ENCODE data around the gene CTNNA3.

Gene CTNNA3

DNA sequence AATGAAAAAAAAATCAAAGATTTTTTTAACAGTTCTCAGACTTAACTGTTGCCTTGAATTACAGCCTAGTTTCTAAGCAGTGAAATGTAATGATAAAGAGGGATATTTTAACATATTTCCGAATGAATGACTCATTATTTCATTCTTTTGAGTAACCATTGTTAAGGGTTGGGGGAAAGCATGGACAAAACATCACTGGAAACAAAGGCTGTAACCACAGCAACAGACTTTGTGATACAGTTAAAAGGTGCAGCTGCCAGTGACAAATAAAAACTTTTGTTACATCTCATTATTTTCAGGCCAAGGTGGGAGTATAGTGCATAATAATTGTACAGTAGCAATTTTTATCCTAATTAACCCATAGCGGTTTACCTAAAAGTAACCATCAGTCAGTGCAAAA is 597.5 kb downstream of the CTNNA3 start:
- no peak for DNase-seq

- DNase-seq = no peak
These were observed 600.5 kb downstream of the CTNNA3 start for GRCh38 chr10:67095531-67095930.

DNA sequence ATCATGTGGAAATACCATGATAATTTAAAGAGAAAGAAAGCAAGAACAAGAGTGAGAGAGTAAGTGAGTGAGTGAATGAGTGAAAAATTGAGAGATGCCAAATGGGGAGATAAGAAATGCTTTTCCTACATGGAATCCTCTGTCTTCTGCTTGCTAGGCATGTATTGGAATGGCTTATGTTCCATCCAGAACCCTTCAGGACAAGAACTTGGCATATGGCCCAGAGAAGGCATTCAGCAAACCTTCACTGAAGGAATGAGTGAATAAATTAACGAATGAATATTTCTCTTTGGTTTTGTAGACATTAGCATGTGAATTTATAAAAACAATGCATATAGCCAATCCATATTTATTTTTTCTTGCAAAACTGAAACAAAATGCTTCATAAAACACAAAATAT is 608.0 kb downstream of the CTNNA3 start:
- DNase-seq = no peak

GRCh38 chr10:67087135-67087425 is 608.9 kb downstream of the CTNNA3 start:
- DNase-seq = no peak

GRCh38 chr10:67086327-67087134 is 609.5 kb downstream of the CTNNA3 start:
- DNase-seq = no peak

DNA sequence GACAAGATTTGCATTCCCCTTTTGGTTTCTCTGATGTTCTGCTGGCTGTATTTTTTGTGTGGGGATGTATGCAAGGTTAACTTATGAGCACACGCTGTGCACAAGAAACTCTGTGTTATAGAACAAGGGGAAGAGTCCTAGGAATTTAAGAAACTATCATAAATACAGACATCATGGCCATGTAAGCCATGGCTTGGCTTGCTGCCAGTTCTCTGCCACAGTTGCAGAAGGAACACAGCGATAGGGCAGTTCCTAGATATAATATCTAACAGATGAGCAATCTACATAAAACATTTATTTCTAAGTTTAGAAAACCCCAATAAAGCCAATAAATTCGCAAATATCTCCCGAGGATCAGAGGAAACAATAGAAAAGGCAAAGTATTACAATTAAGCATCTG is 616.9 kb downstream of the CTNNA3 start:
- no peak for DNase-seq

DNA sequence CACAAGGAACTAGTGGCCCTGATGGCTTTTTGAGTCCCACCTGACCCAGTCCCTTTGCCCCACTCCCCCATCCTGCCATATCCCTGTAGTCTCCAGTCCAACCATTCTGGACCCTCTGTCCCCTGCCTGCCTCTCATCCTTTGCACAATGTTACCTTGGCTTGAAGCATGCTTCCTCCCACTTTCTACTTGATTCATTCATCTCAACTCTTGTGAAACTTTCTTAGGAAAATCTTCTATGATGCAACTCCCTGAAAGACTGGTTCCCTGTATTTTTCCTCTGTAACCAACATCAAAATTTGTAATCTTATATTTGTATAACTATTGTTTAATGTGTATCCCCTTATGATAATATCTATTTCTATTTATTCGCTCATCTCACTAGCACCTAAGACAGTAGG is 618.6 kb downstream of the CTNNA3 start:
- no peak for DNase-seq

DNA sequence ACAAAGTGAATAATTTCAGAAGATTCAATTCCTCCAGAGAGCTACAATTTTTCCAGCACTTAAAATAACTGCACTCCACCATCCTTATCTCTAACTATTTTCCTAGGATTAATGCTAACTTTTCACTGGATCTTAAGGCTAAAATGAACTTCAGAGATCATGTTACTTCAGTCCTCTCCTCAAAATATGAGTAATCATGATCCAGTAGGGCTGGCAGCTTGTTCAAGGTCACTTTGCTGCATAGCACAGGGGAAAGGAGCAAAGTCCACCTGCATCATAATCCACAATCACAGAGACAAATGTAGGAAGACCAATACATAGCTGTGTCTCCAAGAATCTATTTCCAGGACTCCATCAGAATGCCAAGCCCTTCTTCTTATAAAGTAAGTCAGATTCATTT is 619.9 kb downstream of the CTNNA3 start:
- no peak for DNase-seq

DNA sequence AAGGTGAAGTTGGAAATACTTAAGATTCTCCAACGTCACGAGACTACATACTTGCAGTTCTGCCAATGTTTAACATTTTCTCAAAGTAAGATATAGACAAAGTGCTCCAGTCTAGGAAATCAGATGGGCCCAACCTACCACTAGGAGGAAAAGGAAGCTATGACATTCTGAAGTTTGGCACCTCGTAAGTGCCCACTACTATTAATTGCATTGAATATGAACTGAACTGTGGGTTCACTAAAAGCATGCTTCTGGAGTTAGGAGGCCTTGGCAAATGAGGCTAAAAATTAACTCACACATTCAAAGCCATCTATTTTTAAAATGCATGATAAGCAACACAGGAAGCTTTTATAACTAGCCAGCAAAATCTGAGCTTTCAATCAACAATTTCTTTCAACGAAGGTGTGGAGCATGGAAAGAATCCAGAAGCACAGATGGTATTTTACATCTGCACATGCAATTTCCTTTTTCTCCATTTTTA is 620.5 kb downstream of the CTNNA3 start:
- DNase-seq = no peak

- DNase-seq = no peak
These were observed 623.3 kb downstream of the CTNNA3 start for GRCh38 chr10:67072654-67073053.

- no peak for DNase-seq
These were observed 645.6 kb downstream of the CTNNA3 start for GRCh38 chr10:67050415-67050814.

DNA sequence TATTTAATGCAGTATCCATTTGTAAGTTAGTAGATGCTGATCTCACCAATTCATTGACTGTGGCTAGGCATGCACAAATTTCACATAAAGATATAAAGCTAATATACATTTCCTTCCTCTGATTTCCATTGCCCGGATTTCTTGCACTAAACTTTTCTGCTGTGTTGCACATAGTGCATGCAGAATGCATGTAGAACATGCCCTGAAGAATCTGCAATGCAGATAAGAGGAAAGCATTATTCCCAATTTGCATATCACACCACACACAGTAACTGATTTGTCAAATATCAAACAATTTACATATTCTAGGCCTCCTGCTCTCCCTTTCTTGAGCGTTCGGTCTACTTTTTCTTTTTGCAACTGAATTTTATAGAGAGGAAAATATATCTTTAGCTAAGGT is 646.0 kb downstream of the CTNNA3 start:
- DNase-seq = no peak

- DNase-seq = no peak
These were observed 649.5 kb downstream of the CTNNA3 start for GRCh38 chr10:67046507-67046906.

GRCh38 chr10:67045404-67045803 is 650.6 kb downstream of the CTNNA3 start:
- no peak for DNase-seq

GRCh38 chr10:67043041-67043440 is 653.0 kb downstream of the CTNNA3 start:
- DNase-seq = no peak

DNA sequence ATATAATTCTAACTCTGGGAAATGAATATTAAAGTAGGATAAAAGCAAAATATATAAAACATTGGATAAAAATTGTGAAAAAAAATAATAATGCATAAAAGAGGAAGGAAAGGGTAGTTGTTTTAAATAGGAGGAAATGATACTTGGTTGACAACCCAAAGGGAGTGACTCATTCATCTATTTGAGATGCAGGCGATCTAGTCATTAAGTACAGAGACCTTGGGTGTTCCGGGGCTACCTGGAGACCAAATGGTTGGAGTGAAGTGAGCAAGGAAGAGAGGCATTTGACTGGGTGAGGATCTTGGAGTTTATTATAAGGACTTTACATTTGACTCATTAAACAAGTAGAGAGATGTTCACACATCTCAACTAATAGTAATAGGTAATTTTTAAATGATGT is 659.2 kb downstream of the CTNNA3 start:
- DNase-seq = no peak

DNA sequence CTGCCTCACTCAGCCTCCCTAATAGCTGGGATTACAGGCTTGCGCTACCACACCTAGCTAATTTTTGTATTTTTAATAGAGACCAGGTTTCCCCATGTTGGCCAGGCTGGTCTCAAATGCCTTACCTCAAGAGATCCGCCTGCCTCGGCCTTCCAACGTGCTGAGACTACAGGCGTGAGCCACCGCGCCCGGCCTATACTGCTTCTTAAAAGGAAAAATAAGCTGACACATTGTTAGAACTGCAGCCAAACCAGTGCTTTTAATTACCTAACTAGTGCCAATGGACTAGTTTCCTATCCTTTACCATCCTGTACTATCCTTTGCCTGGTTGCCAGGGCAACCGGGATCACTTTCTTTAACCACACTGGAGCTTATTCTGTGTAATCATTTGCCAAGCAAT is 662.1 kb downstream of the CTNNA3 start:
- DNase-seq = no peak

DNA sequence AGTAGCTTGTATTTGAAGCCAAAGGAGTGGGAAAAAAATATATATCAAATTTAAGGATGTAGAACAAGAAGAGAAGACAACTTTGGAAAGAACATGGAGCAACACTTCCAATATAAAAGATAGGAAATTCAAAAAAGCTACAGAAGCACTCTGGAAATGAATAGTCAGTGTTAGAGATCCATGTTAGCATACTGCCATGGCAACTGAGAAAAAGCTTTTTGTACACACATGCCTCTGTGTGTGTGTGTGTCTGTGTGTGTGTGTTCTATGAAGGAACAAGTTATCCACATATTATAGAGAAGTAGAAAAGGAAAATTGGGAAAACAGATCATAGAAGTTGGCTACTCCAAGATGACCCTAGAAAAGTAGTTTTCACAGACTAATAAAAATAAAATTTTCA is 673.9 kb downstream of the CTNNA3 start:
- no peak for DNase-seq

- no peak for DNase-seq
These were observed 678.8 kb downstream of the CTNNA3 start for GRCh38 chr10:67017218-67017617.

- DNase-seq = no peak
These were observed 680.8 kb downstream of the CTNNA3 start for GRCh38 chr10:67015225-67015624.

- no peak for DNase-seq
These were observed 684.0 kb downstream of the CTNNA3 start for GRCh38 chr10:67011981-67012380.

- DNase-seq = no peak
These were observed 684.5 kb downstream of the CTNNA3 start for GRCh38 chr10:67011480-67011879.

- DNase-seq = no peak
These were observed 690.0 kb downstream of the CTNNA3 start for GRCh38 chr10:67005981-67006380.

- DNase-seq = no peak
These were observed 691.3 kb downstream of the CTNNA3 start for GRCh38 chr10:67004690-67005089.

All from NCI-H510A (cell line).